NK-92 (cell line): ENCODE measurements around the gene VRK2.

Experiments used
- DNase-seq: peaks from one replicate; lab custom pipeline; 2025; ENCODE audit not compliant: unreplicated experiment; lab: John Stamatoyannopoulos, UW

VRK2 gene

GRCh38 chr2:58046585-58047372 lies at the start of gene VRK2:
VRK2 (plus strand) TSS chr2:58046806; CDS start chr2:58048832, 2,026 bp downstream.
- no peak for DNase-seq

- no peak for DNase-seq
Measured at GRCh38 chr2:58006256-58006951, 40.2 kb upstream of the VRK2 start.

DNA sequence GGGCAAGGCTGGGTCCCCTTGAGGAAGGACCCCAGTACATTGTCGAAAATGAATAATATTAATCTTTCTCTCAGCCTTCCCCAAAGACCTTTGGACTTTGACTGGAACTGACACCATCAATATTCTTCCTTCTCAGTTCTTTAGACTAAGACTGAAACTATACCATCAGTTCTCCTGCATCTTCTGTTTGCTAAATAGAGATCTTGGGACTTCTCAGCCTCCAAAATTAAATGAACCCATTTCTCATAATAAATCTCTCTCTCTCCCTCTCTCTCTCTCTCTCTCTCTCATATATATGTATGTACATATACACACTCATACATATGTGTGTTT lies 39.7 kb upstream of the VRK2 start:
- DNase-seq, result no peak

- DNase-seq, result no peak
Measured at GRCh38 chr2:58010599-58010998, 36.0 kb upstream of the VRK2 start.

DNA sequence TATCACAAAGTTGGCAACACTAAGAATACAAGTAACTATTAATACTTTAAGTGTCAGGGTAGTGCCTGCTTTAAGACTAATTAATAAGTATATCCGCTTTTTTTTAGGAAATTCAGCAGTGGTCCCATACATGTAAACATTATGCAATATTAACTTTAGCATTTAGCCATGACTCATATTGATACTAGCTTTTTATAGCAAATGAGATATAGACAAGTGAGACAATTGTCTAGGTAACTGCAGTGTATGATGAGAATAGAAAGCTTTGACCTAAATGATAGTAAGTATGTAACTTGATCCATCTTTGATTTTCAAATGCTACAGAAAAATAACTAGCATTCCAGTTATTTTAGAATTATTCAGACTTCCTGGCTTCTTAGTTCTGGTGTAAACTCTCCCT lies 27.4 kb upstream of the VRK2 start:
- no peak for DNase-seq

GRCh38 chr2:58025150-58025933 lies 21.3 kb upstream of the VRK2 start:
- no peak for DNase-seq

DNA sequence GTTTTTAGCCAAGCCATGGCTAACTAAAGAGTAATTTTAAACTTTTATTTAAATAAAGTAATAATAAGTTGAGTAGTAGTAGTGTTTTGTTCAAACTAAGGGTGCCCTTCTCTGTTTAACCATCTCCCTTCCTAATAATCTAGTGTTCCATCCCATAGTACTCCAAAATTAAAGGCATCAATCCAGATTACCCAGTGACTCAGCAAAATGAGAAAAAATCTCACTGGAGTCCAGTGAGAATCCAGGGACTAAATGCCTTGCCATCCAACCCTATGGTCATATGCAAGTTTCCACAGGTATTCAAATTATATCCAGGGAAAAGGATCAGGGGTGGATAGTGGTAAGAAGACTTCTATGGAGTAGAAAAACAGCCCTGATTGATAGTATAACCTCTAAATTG lies 19.6 kb upstream of the VRK2 start:
- DNase-seq, result no peak

- DNase-seq, result no peak
Measured at GRCh38 chr2:58030771-58031170, 15.8 kb upstream of the VRK2 start.

DNA sequence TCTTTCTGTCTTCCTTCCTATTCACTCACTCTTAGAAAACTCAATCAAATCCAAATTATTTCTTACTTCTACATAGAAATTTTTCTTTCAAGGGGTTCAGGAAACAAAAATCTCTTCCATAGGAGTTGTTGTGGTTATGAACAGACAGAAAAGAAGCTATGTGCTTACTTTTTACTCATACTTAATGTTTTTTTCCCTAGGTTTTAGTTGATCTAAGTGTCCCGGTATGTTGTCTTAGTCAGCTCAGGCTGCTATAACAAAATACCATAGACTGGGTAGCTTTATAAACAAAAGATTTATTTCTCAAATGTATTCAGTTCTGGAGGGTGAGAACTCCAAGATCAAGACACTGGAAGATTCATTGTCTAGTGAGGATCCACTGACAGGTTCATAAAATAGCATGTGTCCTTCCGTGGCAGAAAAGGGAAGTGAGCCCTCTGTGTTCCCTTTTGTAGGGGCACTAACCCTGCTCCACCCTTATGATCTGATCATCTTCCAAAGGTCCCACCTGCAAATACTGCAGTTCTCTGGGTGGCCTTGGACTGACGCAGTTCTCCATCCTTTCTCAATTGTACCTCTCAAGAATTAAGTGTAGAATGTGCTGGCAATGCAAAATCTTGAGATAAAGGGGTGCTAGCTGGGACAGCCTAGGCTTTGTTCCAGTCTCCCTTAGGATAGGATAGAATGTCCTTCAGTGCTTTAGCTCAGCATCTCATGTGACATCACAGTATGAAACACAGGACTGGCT lies 14.4 kb upstream of the VRK2 start:
- DNase-seq, result no peak

GRCh38 chr2:58032764-58033080 lies 13.9 kb upstream of the VRK2 start:
- no peak for DNase-seq

DNA sequence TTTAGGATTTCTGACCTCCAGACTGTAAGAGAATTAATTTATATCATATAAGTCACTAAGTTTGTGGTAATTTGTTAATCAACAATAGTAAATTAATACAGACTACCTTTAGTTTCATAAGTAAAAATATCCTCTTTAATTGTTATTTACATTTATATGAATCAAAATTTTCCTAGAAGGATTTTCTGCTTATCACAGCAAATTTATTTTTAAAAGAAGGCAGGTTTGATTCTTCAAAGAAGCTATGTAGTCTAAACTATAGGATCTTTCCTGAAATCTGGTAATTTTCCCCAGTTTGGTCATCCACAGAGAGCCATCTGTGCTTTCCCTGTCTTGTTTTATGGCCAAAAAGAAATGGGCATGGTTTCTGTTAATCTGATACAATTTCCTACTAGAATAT lies 13.1 kb upstream of the VRK2 start:
- DNase-seq, result no peak

DNA sequence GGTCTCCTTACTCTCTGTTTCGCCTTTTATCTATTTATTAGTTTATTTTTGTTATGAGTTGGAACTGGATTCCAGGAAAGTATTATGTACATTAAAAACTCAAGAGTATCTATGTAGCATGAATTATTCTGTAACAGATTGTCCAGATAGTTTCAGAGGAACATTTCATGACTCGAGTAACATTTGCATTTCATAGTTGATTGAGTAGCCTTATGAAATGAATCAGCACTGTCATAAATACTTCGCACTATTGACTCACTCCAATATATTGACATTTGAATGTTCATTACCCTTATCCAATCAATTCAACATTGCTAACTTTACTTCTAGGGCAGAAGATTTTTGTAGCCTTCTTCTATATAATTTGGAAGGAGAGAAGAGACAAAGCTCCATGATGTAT lies 11.3 kb upstream of the VRK2 start:
- DNase-seq, result no peak

- no peak for DNase-seq
Measured at GRCh38 chr2:58039170-58039611, 7.4 kb upstream of the VRK2 start.

GRCh38 chr2:58042486-58042970 lies 4.1 kb upstream of the VRK2 start:
- DNase-seq, result no peak

GRCh38 chr2:58044145-58044544 lies 2.5 kb upstream of the VRK2 start:
- no peak for DNase-seq

DNA sequence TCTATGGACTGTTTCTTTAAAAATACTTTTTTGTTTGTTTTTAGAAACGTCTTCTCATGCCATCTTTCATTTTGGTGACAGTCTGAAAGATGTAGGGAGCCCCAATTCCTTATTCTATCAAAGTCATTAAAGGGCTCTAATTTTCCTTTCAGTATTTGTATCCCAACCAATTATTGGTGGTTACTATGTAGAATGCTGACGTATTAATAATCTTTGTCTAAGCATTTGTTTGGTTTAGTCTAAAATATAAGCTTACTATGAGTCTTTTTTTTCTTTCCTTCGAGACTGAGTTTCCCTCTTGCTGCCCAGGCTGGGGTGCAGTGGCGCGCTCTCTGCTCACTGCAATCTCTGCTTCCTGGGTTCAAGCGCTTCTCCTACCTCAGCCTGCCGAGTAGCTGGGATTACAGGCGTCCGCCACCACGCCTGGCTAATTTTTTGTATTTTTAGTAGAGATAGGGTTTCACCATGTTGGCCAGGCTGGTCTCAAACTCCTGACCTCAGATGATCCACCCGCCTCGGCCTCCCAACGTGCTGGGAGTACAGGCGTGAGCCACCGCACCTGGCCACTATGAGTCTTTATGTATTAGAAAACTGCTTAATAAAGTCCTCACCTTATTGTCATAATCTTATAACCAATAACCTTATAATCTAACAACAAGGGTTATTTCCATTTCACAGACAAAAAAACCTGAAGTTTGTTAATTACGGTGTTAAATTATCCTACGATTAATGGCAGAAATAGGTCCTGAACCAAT lies 849 bp upstream of the VRK2 start:
- DNase-seq, result no peak

DNA sequence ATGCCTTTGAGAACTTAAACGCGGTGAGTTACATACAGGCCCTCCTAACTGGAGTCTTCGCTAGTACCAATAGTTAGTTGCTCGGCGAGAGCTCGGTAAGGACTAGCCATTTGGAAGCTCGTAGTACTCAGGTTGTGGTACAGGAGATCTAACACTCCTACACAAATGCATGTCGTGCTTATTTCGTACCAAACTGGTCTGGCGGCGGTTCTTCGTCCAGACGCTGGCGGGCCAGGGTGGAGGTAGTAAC lies 346 bp upstream of the VRK2 start:
- DNase-seq, result no peak

DNA sequence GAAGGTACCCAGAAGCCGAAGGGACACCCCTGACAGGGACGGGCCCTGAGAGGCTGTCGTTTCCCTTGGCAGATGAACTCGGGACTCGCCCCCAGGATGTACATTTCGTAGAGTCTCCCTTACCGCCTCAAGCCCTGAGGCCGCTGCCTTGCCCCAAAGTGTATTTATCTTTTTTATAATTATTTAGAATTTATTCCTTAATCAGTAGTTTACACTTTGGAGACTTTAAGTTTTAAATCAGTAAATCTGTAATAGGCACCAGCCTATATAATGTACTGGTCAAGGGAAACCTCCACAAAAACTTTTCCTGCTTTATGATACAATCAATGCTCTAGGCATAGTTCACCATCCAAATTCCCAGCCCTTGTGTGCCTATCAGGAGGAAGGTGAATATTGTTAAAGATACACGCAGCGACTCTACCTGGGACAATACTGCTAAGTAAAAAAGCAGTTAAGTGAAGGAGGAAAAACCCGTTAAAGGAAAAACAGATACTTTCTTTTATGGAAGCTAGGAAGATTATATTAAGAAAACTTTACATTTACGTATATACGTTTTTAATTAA lies 848 bp downstream of the VRK2 start:
- DNase-seq, result no peak

DNA sequence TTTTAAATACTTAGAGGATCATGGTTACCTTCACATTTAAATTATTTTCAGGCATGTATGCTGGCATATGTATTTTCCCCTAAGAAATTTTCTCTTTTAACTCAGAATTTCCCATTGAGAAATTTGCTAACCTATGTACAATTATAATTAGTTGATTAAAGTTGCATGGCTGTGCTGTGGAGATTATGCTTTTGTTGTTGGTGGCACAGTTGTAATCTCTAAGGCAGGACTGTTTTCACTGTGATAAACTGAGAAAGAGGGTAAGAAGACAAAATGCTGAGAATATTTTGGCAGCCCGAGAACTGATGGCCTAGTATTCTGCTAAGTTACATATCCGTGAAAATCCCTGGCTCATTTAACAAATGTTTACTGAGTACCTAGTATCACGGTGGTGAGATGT lies 1.4 kb downstream of the VRK2 start:
- no peak for DNase-seq

- no peak for DNase-seq
Measured at GRCh38 chr2:58051445-58051844, 4.8 kb downstream of the VRK2 start.

- no peak for DNase-seq
Measured at GRCh38 chr2:58052978-58053377, 6.4 kb downstream of the VRK2 start.
